GM19455 (cell line): Measurements from ENCODE around the gene MYO18B.

Experiments used
- ATAC-seq: cut with Tn5 transposase; IDR thresholded peaks from one replicate; pipeline ENCODE4 v1.9.1; 2021; ENCODE audit not compliant: unreplicated experiment

MYO18B gene

DNA sequence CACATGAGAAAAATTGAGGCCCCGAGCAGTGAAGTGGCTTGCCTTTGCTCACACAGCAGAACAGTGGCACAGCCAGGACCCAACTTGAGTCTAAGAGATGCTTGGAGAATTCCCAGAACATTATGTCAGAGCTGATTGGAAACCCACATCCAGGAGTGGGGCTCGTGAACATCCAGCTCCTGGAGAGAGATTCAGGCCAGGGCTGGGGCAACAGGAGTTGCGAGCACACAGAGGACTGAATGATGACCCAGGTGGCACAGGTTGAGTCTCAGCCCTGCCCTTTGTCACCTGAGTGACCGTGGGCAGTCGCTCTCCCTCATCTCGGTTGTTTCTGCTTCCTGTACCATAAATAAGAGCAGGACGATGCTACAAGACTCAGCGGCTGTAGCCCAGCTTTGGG is 102.6 kb downstream of the MYO18B start:
- no peak for ATAC-seq

- ATAC-seq, result no peak
Measured at GRCh38 chr22:25845985-25846745, 104.2 kb downstream of the MYO18B start.

DNA sequence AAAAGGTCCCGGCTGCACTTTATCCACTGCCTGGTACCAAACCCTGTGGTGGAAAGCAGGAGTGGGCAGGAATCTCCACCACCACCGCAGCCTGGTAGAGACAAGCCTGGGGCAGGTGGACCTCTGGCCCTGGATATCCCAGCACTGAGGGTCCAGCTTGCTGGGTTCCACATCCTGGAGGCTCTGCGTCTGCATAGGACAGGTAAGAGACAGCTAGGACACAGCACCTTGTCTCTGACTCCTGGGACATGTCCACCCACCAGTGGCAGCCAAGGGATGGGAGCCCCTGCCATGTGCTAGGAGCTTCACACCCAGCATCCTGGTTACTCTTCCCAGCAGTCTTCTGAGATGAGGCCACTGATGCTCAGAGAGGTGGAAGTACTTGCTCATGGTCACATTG is 105.5 kb downstream of the MYO18B start:
- no peak for ATAC-seq

DNA sequence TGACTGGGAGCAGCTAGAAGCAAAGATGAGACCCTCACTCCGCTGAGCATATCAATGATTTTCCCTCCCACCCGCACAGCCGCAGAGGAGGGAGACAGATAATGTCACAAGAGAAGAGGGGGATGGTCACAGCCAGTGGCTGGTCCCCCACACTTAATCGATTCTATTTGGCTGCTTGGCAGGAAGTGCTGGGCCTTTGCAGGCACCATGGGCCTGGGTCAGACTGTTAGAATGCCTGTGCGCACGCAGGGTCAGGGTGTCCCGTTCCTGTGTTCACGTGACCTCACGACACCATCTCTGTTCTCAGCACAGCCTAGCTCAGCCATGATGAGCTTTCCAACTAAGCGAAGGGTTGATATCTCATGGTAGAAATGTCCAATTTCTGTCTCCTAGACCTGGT is 107.0 kb downstream of the MYO18B start:
- ATAC-seq, result no peak

GRCh38 chr22:25849522-25849921 is 107.5 kb downstream of the MYO18B start:
- ATAC-seq, result no peak

GRCh38 chr22:25852223-25852622 is 110.2 kb downstream of the MYO18B start:
- no peak for ATAC-seq

DNA sequence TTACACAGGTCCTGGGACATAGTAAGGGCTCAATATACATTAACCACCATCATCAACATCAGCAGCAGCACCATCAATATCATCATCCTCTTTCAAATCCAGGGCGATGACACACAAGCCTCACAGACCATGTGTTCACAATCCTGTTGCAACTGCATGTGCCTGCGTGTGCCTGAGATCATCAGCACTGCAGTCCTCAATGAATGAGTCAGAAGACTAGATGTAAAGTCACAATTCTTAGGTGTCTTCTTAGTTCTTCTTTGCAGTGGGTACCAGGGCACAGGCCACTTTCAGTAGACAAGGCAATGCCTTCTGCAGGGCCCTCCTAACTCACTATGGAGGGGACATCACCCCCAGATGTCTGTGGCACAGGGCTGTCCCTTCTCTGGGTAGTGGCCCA is 111.1 kb downstream of the MYO18B start:
- no peak for ATAC-seq

DNA sequence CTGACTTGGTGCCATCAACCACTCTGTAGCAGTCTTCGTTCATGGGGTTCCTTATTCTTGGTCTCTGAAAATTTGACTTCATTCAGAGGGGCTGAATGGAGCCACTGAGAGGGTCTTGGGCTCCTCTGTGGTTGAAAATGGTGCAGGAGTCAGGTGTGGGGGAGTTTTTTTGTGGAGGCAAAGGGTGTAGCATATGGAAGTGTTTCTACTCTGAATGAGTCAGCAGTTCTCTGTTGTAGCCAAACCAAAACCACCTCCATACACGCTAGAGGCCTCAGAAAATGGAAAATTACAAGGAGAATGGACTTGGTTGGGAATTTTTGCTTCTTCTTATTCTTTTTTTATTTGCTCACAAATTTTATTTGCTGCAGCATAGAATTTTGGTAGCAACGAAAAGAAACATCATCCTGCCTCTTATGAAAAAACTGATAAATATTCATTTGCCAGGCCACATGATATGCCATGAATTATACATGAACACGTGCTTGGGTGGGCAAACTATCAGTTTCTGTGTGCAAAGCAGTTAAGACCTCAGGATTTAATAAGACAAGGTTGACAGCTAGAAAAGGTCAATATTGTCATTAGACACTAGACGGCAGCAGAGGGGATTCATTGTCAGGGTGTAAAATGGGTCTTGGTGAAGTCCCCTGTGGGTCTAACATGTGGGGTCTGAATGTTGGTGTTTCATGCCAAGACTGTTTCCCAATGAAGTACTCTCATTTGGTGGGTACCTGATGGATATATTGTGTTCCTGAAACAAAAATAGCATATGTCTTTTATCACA is 111.7 kb downstream of the MYO18B start:
- ATAC-seq, result no peak

DNA sequence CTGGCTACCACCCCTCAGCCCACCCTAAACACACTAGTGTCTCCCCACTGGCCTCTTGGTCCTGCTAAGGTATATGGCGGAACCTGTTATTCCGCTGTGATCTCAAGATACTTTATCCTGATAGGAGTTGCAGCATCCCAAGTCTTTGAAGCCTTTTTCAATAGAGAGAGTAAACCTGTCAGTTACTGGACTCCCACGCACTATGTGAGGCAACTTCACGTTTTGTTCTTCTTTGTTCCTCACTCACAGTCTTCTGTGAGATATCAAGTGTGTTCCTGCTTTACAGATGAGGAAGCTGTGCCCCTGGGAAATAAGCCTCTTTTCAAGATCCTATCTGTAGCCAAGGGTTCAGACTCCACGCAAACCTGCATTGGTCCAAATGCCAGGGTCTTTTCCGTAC is 127.8 kb downstream of the MYO18B start:
- no peak for ATAC-seq

DNA sequence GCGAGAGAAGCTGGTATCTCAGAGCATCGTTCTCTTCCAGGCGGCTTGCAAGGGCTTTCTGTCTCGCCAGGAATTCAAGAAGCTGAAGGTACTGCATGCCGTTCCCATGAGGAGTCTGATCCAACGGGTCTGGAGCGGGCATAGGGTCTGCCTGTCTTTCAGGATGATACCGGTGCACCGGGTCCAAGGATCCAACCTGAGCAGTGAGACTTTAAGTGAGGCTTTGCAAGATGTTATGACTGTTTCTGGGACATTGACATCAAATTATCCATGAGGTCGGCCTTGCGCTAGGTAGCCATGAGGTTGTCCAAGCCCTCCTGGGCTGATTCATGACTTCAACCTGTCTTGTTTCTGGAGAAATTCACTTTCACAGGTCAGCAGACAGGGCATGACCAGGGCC is 132.3 kb downstream of the MYO18B start:
- ATAC-seq, result no peak

GRCh38 chr22:25875461-25875860 is 133.5 kb downstream of the MYO18B start:
- ATAC-seq, result no peak

GRCh38 chr22:25876871-25877270 is 134.9 kb downstream of the MYO18B start:
- ATAC-seq, result no peak

- no peak for ATAC-seq
Measured at GRCh38 chr22:25878933-25879332, 136.9 kb downstream of the MYO18B start.

GRCh38 chr22:25880524-25880923 is 138.5 kb downstream of the MYO18B start:
- ATAC-seq, result no peak

- ATAC-seq, result no peak
Measured at GRCh38 chr22:25881210-25881755, 139.3 kb downstream of the MYO18B start.

DNA sequence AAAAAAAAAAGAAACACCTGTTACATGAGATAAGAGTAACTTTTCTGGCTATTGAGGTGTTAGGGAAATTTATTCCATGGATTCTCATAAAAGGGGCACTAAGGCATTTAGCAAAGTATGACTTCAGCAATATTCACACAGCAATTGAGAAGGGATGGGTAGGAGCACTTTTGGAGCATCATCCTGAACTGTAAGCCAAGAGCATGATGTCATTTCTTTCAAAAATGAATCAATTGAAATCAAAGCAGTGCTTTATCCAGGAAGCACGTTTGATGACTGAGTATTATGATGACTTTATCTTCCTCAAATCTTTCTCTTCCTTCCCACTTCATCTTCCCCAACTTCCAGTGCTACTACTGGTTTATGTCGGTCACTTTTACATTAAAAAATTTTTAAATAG is 140.4 kb downstream of the MYO18B start:
- ATAC-seq, result no peak

DNA sequence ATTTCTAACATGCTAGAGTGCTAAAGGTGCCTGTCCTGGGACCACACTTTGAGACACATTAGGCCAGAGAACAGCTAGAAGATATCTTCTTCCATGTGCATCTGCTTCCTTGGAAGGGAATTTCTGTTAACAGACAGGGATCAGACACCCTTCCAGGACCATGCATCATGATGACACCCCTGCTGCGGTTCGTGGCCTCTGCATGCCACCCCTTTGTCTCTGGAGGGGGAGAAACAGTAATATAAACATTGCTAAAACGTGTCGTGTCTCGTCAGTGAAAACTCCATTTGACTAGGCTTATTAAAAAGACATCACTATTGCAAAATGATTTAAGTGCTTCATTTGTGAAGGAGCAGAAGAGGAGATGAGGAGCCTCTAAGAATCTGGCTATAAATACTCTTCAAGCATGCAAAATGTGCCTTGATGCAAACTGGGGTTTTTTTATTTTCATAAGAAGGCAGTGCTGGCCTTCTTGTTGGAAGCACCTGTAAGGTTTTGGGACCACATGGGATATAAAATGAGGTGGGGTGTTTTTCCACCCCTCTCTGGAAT is 141.6 kb downstream of the MYO18B start:
- ATAC-seq, result no peak

DNA sequence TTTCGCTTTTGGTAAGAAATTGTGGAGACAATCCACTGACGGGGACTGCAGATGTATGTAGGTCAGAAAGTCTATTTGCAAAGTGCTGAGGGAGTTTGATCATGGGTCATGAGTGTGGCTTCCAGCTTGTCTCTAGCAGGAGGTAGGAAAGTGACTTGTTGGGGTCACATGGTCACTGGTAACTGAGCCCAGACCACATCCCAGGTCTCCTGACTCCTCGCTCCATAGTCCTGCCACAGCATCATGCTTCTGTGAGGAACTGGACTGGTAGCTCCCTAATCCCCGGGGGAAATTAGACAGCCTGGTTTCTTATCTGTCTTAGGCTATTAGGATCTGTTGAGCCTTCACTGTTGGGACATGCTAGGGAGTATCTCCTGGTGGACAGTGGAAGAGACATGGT is 142.1 kb downstream of the MYO18B start:
- ATAC-seq, result no peak

- ATAC-seq, result no peak
Measured at GRCh38 chr22:25888399-25889054, 146.5 kb downstream of the MYO18B start.

GRCh38 chr22:25890651-25891050 is 148.7 kb downstream of the MYO18B start:
- ATAC-seq, result no peak

DNA sequence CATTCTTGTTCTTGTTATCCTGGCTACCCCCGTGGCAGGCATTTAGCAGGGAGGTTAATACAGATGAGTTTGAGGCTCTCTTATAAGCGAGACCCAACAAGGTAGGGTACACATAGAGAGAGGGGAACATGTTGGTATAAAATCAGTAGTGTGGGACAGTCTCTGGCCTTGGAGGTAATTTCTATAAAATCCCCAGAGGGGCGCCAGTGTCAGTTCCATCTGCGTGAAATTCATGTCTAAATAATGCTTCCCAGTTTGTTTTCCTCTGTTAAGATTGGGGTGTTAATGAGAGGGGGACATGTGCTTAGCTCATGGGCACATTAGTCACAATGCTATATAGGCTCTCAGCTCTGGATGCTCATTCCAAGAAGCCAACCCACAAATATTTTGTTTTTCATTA is 150.7 kb downstream of the MYO18B start:
- ATAC-seq, result no peak
